ENCODE results near the gene A2ML1. TPM values are rescaled to one million over a fixed set of nuclear protein-coding genes. Genes with fewer than 3 reads are reported as not detected.

A2ML1 gene
- polyA plus RNA-seq, 3 donors = not detected

DNA sequence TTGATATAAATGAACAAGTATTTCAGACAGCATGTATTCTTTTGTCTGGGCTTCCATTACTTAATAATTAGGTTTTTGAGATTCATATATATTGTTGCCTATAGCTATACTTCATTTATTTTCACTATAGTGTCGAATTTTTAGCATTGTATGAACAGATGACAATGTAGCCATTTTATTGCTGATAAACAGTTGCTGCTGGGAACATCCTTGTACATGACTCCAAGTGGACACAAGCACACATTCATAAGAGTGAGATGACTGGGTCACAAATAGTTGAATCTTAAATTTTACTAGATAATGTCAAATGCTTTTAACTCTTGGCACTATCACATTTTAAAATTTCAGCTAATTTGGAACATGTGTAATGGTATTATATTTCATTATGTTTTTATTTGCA lies 72.6 kb downstream of the A2ML1 start:
- WGBS (ENCODE audit: insufficient coverage) = no CpG with 5 or more reads among the region's 1 CpG
- H3K9me3 ChIP-seq (replicated peaks in 1 of 2; ENCODE audit: control insufficient read depth in 1 of 2, insufficient read depth in 1 of 2, low read length in 2 of 2) = peaks cover 0 to 9% of the 10 kb centered on the region in 2 donors
- no peak for DNase-seq
- H3K4me3 ChIP-seq (replicated peaks in 1 of 3; ENCODE audit: low read depth in 2 of 3, low read length in 3 of 3) = no peak overlapping the region
- intact Hi-C loops (cut with micrococcal nuclease) = no loop called here
- peaks cover 2 to 11% of the 10 kb centered on the region in 2 donors for H3K4me1 ChIP-seq (ENCODE audit: control insufficient read depth in 1 of 2, insufficient read depth in 2 of 2, low read length in 2 of 2)
- Mint-ChIP-seq H3K9me3 (peaks cover 4 to 18% (median 12%) of the 10 kb centered on the region in 7 donors), H3K27me3 (ENCODE audit: low read depth in 3 of 3) (peaks cover 4 to 15% (median 5%) of the 10 kb centered on the region in 3 donors), H3K36me3 (peaks cover 0 to under 1% of the 10 kb centered on the region in 2 donors), H3K27ac (no peak overlapping the region), H3K4me3 (no peak overlapping the region), H3K4me1 (peaks cover 8% of the 10 kb centered on the region)
- no peak for TF ChIP-seq CTCF (IDR thresholded peaks at IDR 0.05)
- no peaks in the 10 kb centered on the region for H3K27me3 ChIP-seq (ENCODE audit: control insufficient read depth in 2 of 2, insufficient read depth in 2 of 2, low read length in 2 of 2)
- no peaks in the 10 kb centered on the region for H4K20me1 ChIP-seq (ENCODE audit: insufficient read depth, low read length)
- H3K4me2 ChIP-seq (replicated peaks; ENCODE audit: extremely low read depth, low read length, poor library complexity, severe bottlenecking) = no peak overlapping the region
- no peak overlapping the region for H3K9ac ChIP-seq (ENCODE audit: insufficient read depth, low read length, poor library complexity, severe bottlenecking)
- H3K27ac ChIP-seq (ENCODE audit: low read depth in 1 of 2, low read length in 2 of 2) = no peak overlapping the region
- no peak overlapping the region for H2AFZ ChIP-seq (ENCODE audit: insufficient read depth, low read depth, low read length, poor library complexity, severe bottlenecking)
- no peaks in the 10 kb centered on the region for H3K79me2 ChIP-seq (ENCODE audit: insufficient read depth, low read length)
- H3K36me3 ChIP-seq (replicated peaks in 1 of 2; ENCODE audit: control insufficient read depth in 1 of 2, insufficient read depth in 2 of 2, low read length in 2 of 2) = no peaks in the 10 kb centered on the region

GRCh38 chr12:8897081-8897480 lies 74.7 kb downstream of the A2ML1 start:
- H3K4me1 ChIP-seq (ENCODE audit: control insufficient read depth in 1 of 2, insufficient read depth in 2 of 2, low read length in 2 of 2) = peaks cover 0 to 7% of the 10 kb centered on the region in 2 donors
- H3K9me3 Mint-ChIP-seq = peaks cover 18 to 34% (median 27%) of the 10 kb centered on the region in 7 donors
- no peaks in the 10 kb centered on the region for H3K79me2 ChIP-seq (ENCODE audit: insufficient read depth, low read length)
- no peak overlapping the region for H3K4me3 Mint-ChIP-seq
- 84% methylated on average over 3 of the region's 7 CpGs for WGBS (ENCODE audit: insufficient coverage)
- no peak overlapping the region for H3K27ac Mint-ChIP-seq
- TF ChIP-seq CTCF (IDR thresholded peaks at IDR 0.05) = no peak
- peaks cover 0 to 2% of the 10 kb centered on the region in 2 donors for H3K36me3 Mint-ChIP-seq
- H3K9ac ChIP-seq (ENCODE audit: insufficient read depth, low read length, poor library complexity, severe bottlenecking) = no peak overlapping the region
- H3K36me3 ChIP-seq (replicated peaks in 1 of 2; ENCODE audit: control insufficient read depth in 1 of 2, insufficient read depth in 2 of 2, low read length in 2 of 2) = no peaks in the 10 kb centered on the region
- peaks cover 3 to 15% (median 5%) of the 10 kb centered on the region in 3 donors for H3K27me3 Mint-ChIP-seq (ENCODE audit: low read depth in 3 of 3)
- H4K20me1 ChIP-seq (ENCODE audit: insufficient read depth, low read length) = no peaks in the 10 kb centered on the region
- H3K4me1 Mint-ChIP-seq = peaks cover 7% of the 10 kb centered on the region
- H2AFZ ChIP-seq (ENCODE audit: insufficient read depth, low read depth, low read length, poor library complexity, severe bottlenecking) = no peak overlapping the region
- no peak overlapping the region for H3K27ac ChIP-seq (ENCODE audit: low read depth in 1 of 2, low read length in 2 of 2)
- peaks cover 0 to 26% of the 10 kb centered on the region in 2 donors for H3K9me3 ChIP-seq (replicated peaks in 1 of 2; ENCODE audit: control insufficient read depth in 1 of 2, insufficient read depth in 1 of 2, low read length in 2 of 2)
- H3K27me3 ChIP-seq (ENCODE audit: control insufficient read depth in 2 of 2, insufficient read depth in 2 of 2, low read length in 2 of 2) = no peaks in the 10 kb centered on the region
- no peak for DNase-seq
- no peak overlapping the region for H3K4me2 ChIP-seq (replicated peaks; ENCODE audit: extremely low read depth, low read length, poor library complexity, severe bottlenecking)
- intact Hi-C loops (cut with micrococcal nuclease) = no loop called here
- no peak overlapping the region for H3K4me3 ChIP-seq (replicated peaks in 1 of 3; ENCODE audit: low read depth in 2 of 3, low read length in 3 of 3)
